Activated naive CD4-positive, alpha-beta T cell (primary cell): ENCODE results near the gene DSC1.

Experiments
- DNase-seq, 4 experiments: peaks; one replicate each; lab custom pipeline; 2025; lab: John Stamatoyannopoulos, UW

The DSC1 gene

DNA sequence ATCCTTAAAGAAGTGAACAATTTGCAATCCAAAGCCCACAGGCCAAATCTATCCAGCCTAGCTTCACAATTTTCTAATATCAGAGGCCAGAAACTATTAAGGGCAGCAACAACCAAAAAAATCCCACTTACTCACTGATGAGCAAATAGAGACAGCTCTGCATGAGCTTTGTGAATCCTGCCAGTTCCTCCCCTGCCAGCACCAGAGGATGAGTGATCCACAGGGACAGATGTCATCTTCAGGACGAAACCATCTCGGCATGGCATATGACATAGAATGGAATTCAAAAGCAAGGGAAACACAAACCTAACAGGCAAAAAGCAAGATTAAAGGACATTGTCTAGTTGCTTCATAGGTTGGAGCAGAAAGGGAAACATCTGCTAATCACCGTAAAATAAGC, 58.2 kb downstream of the DSC1 start:
- DNase-seq: no peak

GRCh38 chr18:31103423-31103822, 59.2 kb downstream of the DSC1 start:
- DNase-seq: no peak

DNA sequence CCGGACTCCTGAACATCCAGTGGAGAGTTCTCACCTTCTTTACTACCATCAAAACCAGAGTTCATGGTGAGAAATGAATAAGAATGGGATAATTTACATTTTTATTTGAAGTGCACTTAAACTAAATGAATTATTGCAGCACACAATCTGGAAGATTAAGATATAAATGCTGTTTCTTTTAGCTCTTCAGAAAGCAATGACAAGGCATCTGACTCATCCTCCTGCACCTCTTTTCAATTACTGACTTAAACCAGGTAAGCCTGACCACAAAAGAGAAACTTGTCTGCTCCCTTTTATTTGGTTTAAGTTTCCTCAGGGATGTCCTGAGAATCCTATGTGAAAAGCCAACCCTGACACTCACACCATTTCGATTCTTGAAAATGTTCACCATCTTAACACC, 59.7 kb downstream of the DSC1 start:
- DNase-seq: no peak

DNA sequence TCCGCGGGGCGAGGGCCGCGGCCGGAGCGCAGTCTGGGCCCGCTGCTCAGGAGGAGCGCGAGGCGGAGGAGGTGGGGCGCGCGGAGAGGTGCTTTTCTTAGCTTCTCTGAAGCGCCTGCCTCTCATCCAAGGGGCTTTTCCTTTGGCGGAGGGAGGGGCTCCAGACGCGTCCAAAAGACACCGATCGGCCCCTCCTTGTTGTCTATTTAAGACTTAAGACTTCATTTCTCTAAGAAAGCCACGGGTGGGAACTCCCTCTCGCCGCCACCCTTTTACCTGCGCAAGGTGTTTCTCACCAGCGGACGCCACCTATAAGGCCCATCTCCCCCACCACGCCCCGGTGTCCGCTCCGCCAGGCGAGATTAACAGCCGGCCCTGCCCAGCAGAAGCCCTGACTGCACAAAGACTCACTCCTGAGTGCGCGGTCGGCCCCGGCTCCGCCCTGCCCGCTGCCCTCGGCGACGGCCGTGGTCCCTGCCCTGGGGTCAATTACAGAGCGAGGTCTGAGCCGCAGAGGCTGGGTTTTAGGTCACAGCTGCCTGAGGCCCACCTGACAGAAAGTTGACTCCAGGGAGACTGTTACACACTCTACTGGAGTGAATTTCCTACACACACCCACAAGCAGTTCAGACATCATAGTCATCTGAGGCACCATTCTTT, 60.5 kb downstream of the DSC1 start, which contains the start of gene DSC2:
Gene DSC2 (minus strand): TSS at position 397 of the 660 bp plus-strand sequence. CDS start 450 bp downstream, outside the sequence.
- DNase-seq: no peak

- no peak for DNase-seq
These were observed 61.3 kb downstream of the DSC1 start for GRCh38 chr18:31101183-31102024.

DNA sequence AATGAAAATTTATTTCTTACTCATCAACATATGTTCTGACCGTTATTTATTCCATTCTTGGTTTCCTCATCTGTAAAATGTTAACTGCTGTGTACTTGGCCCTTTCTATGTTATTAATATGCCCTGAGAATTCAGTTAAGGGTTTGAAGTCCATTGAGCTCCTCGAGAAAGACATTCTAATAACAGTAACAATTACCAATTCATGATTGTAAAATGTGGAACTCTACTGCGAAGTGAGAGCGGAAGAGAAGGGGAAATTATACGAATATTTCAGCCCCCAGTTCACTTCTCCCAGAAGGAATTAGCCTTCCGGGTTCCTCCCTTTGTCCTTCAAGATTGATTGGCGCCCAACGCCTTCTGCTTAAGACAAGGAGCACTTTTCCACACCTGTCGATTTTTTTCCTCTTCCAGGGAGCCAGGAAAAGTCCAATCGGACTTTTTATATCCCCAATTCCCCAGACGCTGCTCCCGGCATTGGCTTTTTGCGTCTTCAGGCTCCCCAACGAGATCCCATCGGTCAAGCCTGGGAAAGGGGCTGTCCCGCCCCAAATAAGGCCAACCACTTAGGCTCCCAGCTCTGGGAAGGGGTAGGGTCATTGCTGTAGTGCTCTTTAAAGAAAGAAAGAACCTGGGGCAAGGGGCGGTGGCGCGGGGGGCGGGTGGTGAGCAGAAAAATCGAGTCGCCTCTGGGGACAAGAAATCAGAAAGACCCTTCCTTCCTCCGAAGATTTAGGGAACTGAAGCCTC, 62.0 kb downstream of the DSC1 start:
- no peak for DNase-seq

DNA sequence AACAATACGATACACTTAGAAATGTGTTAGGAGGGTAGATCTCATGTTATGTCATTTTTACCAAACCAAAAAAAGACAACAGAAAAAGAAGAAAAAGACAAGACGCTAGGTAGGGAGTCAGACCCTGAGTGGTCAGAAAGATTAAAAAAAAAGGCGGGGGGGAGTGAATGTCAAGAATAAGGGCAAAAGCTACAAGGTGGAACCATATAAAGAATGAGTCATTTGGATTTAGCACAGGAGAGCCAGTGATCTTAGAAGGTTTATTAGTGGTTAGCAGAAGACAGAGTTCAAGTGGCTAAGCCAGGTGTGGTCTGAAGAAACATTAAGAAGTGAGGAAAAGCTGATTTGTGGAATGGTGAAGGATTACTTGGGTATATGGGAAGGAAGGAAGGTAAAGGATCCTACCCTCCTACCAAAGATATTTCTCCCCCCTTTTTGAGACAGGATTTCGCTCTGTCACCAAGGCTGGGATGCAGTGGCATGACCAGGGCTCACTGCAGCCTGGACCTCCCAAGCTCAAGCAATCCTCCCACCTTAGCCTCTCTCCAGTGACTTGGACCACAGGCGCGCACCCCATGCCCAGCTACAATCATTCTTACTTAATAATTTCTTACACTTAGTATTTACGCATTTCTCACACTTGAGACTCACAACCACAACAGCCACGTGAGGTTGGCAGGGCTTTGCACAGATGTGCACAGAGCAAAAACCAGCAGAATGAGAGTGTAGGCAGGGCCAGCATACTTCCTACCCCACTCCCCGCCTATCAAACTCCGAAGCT, 63.0 kb downstream of the DSC1 start:
- no peak for DNase-seq

- no peak for DNase-seq
These were observed 63.8 kb downstream of the DSC1 start for GRCh38 chr18:31098878-31099277.

DNA sequence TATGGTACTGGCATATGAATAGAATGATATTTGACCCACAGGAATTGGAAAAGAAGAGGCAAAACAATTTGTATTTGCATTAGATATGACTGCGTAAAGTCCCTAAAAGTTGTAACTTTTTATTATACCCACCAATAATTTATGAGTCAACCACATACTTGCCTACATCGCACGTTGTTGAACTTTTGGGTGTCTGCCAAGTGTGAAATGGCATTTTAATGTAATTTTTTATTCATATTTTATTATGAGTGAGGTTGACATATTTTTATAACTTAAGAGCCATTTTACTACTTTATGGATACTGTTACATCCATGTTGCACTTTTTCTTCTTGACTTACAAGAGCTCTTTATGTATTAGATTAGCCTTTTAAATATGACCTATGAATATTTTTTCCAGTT, 65.0 kb downstream of the DSC1 start:
- DNase-seq: no peak

GRCh38 chr18:31093880-31094279, 68.8 kb downstream of the DSC1 start:
- no peak for DNase-seq

GRCh38 chr18:31093294-31093693, 69.4 kb downstream of the DSC1 start:
- no peak for DNase-seq

- DNase-seq: no peak
These were observed 71.3 kb downstream of the DSC1 start for GRCh38 chr18:31091350-31091749.

DNA sequence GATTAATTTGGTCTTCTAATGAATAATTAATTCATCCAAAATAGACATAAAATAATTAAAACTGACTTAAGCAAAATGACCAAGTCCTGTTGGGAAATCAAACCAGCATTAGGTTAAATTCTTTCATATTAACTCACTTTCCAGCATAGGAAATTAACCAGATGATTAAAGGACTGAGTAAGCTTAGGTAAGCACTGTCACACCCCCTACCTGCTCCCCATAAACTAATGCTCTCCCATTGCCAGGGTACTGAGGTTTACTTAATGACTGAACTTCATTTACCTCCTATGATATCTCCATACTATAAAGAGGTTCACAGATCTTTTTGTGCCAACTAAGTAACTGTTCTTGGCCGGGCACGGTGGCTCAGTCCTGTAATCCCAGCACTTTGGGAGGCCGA, 74.1 kb downstream of the DSC1 start:
- no peak for DNase-seq

DNA sequence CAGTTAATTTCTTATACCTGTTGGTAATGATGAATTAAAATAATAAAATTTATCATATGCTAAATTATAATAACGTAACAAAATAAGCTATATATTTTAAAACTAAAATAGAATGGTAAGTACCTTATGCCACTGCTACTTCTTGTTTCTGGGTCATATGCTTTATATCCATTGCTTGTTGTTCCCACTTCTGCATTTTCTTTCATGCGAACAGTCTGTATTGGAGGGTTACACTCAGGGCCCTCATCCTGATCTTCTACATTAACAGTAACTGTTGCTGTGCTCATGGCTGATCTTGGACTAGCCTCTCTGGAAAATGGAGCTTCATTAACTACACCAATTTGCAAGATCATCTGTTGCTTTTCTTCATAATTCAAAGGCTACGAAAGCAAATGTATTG, 82.7 kb downstream of the DSC1 start:
- DNase-seq: no peak
